Measurements from ENCODE around the gene CSTPP1. TPM values are rescaled to one million over a fixed set of nuclear protein-coding genes. Genes with fewer than 3 reads are reported as not detected.

The CSTPP1 gene
- total and polyA plus RNA-seq, 8 donors, result 16.4 to 146 (median 37.3) TPM

DNA sequence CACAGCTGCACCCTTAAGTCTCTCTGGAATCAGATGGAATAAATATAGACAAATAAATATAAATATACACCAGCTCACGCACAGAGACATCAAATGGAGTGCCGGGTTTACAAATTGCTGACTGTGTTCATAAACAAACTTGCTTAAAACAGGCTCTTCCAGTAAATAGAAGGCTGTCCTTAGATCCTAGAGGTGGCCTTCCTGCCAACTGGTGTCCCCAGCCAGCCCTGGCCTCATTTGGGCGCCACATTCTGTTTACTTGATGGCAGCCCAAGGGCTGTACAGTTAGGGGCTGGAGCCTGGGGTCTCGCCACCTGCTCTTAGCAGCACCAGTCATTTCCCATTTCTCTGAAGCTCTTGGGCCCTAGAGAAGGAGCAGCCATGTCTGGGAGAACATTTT, 219.3 kb downstream of the CSTPP1 start:
- no peak for TF ChIP-seq POLR2A (IDR thresholded peaks at IDR 0.05)
- TF ChIP-seq EP300 (IDR thresholded peaks at IDR 0.05), result no peak
- TF ChIP-seq, protein P1, sequence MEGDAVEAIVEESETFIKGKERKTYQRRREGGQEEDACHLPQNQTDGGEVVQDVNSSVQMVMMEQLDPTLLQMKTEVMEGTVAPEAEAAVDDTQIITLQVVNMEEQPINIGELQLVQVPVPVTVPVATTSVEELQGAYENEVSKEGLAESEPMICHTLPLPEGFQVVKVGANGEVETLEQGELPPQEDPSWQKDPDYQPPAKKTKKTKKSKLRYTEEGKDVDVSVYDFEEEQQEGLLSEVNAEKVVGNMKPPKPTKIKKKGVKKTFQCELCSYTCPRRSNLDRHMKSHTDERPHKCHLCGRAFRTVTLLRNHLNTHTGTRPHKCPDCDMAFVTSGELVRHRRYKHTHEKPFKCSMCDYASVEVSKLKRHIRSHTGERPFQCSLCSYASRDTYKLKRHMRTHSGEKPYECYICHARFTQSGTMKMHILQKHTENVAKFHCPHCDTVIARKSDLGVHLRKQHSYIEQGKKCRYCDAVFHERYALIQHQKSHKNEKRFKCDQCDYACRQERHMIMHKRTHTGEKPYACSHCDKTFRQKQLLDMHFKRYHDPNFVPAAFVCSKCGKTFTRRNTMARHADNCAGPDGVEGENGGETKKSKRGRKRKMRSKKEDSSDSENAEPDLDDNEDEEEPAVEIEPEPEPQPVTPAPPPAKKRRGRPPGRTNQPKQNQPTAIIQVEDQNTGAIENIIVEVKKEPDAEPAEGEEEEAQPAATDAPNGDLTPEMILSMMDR (IDR thresholded peaks at IDR 0.05), result no peak
- TF ChIP-seq POLR2AphosphoS5 (IDR thresholded peaks at IDR 0.05), result no peak
- peaks cover 0 to 16% (median 14%) of the 10 kb centered on the region in 4 donors for H3K36me3 ChIP-seq
- no peaks in the 10 kb centered on the region for H3K9me3 ChIP-seq
- H3K27ac ChIP-seq, result peak overlapping the region in 1 of 5 donors; percentile 24
- no peak overlapping the region for H3K4me3 ChIP-seq
- H3K4me1 ChIP-seq, result peaks cover 10 to 34% (median 20%) of the 10 kb centered on the region in 4 donors
- no peaks in the 10 kb centered on the region for H3K27me3 ChIP-seq
- intact Hi-C loops (cut with DNase I; ENCODE audit: low total_unique reads), result loop anchor here (2.0 kb wide), 1 partner anchor 267 kb away; no protein-coding TSS in a partner anchor
- no peak for DNase-seq
- 61 to 79% (median 67%) methylated on average over 4 of the region's 4 CpGs for WGBS, 5 donors

DNA sequence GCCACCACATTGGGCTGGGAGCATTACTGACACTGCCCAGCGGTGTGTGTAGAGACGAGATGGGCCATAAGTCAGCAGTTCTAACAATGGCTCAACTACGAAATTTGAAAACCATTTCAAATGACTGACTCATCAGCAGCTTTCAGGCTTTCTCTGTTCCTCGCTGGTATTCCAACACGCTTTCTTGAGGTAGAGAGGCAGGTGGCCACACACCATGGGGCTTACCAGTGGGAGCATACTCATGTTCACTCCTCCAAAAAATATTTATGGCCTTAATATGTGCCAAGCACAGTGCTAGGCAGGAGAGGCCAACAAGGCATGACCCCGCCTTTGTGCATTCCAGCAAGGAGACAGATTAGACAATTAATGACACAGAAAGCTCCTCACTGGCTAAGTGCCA, 219.8 kb downstream of the CSTPP1 start:
- peaks cover 10 to 38% (median 22%) of the 10 kb centered on the region in 4 donors for H3K4me1 ChIP-seq
- no peaks in the 10 kb centered on the region for H3K27me3 ChIP-seq
- no peak overlapping the region for H3K4me3 ChIP-seq
- no peaks in the 10 kb centered on the region for H3K9me3 ChIP-seq
- intact Hi-C loops (cut with DNase I; ENCODE audit: low total_unique reads), result no loop called here
- WGBS, 5 donors, result 84 to 89% (median 87%) methylated on average over 6 of the region's 6 CpGs
- DNase-seq, result no peak
- H3K27ac ChIP-seq, result no peak overlapping the region
- no peak for TF ChIP-seq EP300 (IDR thresholded peaks at IDR 0.05)
- H3K36me3 ChIP-seq, result peaks cover 0 to 16% (median 14%) of the 10 kb centered on the region in 4 donors

DNA sequence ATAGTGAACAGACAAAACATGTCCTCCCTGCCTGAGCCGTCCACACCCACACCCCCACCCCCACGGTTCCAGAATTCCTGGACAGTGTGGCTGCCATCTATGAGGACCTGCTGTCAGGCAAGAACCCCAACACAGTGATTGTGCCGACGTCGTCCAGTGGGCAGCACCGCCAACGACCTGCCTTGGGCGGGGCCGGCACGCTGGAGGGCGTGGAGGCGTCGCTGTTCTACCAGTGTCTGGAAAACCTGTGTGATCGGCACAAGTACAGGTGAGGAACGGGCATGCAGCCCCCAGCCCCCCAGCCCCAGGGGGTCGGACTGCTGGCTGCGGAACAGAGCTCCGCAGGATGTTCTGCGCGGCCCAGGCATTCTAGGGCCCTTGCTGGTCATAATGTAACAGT, 220.4 kb downstream of the CSTPP1 start:
- 85 to 93% (median 87%) methylated on average over 9 to 20 of the region's 20 CpGs for WGBS, 5 donors
- TF ChIP-seq, protein P1 (IDR thresholded peaks at IDR 0.05), result no peak
- no peak for TF ChIP-seq POLR2AphosphoS5 (IDR thresholded peaks at IDR 0.05)
- no peak for TF ChIP-seq POLR2A (IDR thresholded peaks at IDR 0.05)
- TF ChIP-seq EP300 (IDR thresholded peaks at IDR 0.05), result no peak
- H3K27ac ChIP-seq, result no peak overlapping the region
- peaks cover 0 to 16% (median 14%) of the 10 kb centered on the region in 4 donors for H3K36me3 ChIP-seq
- intact Hi-C loops (cut with DNase I; ENCODE audit: low total_unique reads), result no loop called here
- H3K4me1 ChIP-seq, result peaks cover 10 to 44% (median 24%) of the 10 kb centered on the region in 4 donors
- no peaks in the 10 kb centered on the region for H3K27me3 ChIP-seq
- DNase-seq, result no peak
- no peak overlapping the region for H3K4me3 ChIP-seq
- no peaks in the 10 kb centered on the region for H3K9me3 ChIP-seq

DNA sequence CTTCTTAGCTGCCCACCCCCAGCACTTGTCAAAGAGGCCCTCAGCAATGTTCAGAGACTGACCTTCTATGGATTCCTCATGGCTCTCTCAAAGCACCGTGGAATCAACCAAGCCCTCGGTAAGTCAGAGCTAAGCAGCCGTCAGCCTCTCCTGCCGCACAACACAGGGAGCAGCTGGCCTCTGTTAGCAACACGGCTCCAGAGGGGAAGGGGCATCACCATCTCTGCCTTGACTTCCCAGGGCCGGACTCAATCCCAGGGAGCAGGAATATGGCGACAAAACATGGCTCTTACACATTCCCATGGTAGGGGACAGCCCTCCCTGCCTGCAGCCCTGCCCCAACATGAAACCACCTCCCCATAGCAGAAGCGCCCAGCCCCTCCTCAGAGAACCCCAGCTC, 221.2 kb downstream of the CSTPP1 start:
- H3K9me3 ChIP-seq, result no peaks in the 10 kb centered on the region
- intact Hi-C loops (cut with DNase I; ENCODE audit: low total_unique reads), result no loop called here
- DNase-seq, result no peak
- H3K27ac ChIP-seq, result peak overlapping the region in 2 of 5 donors; percentile 39 to 40
- H3K27me3 ChIP-seq, result no peaks in the 10 kb centered on the region
- 44 to 63% (median 57%) methylated on average over 8 of the region's 8 CpGs for WGBS, 5 donors
- H3K4me3 ChIP-seq, result no peak overlapping the region
- no peak for TF ChIP-seq EP300 (IDR thresholded peaks at IDR 0.05)
- TF ChIP-seq POLR2A (IDR thresholded peaks at IDR 0.05), result no peak
- TF ChIP-seq, protein P1 (IDR thresholded peaks at IDR 0.05), result no peak
- no peak for TF ChIP-seq POLR2AphosphoS5 (IDR thresholded peaks at IDR 0.05)
- peaks cover 5 to 49% (median 25%) of the 10 kb centered on the region in 4 donors for H3K4me1 ChIP-seq
- H3K36me3 ChIP-seq, result peaks cover 0 to 20% (median 14%) of the 10 kb centered on the region in 4 donors

DNA sequence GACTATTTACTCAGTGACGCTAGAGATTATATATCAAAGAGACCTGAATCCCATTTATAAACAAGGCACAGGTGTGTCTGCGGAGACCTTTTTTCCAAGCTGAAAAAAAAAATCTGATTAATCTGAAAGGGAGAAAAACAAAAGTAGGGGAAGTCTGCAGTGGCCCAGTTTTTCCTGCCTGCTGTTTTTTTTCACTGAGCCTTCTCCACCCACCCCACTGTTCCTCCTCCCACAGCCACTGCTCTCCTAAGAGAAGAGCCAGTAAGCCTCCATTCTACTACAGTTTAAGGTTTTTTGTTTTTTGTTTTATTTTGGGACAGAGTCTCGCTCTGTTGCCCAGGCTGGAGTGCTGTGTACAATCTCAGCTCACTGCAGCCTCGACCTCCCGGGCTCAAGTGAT, 221.7 kb downstream of the CSTPP1 start:
- no peak overlapping the region for H3K4me3 ChIP-seq
- intact Hi-C loops (cut with DNase I; ENCODE audit: low total_unique reads), result no loop called here
- H3K36me3 ChIP-seq, result peaks cover 0 to 24% (median 17%) of the 10 kb centered on the region in 4 donors
- no peaks in the 10 kb centered on the region for H3K9me3 ChIP-seq
- peaks cover 3 to 47% (median 21%) of the 10 kb centered on the region in 4 donors for H3K4me1 ChIP-seq
- no peak for DNase-seq
- peak overlapping the region in 3 of 5 donors; percentile 5 to 40 (median 39) for H3K27ac ChIP-seq
- TF ChIP-seq POLR2A (IDR thresholded peaks at IDR 0.05), result no peak
- TF ChIP-seq POLR2AphosphoS5 (IDR thresholded peaks at IDR 0.05), result no peak
- no peaks in the 10 kb centered on the region for H3K27me3 ChIP-seq
- WGBS, 5 donors, result 34 to 50% (median 42%) methylated on average over 5 of the region's 5 CpGs

Data from stomach (tissue), 9 donors.